HepG2 (cell line): ENCODE results near the gene COL25A1. TPM values are rescaled to one million over a fixed set of nuclear protein-coding genes. Genes with fewer than 3 reads are reported as not detected.

Experiments
- CENPX ChIP-seq: sonication (generic); formaldehyde crosslinking; IDR thresholded peaks from 2 replicates; pipeline ENCODE4 v1.9.0; 2021; ENCODE audit warnings: mild to moderate bottlenecking, missing genetic modification reagents, moderate library complexity
- FOXO1 ChIP-seq: sonication (generic); formaldehyde crosslinking; IDR thresholded peaks from 2 replicates; pipeline ENCODE4 v1.4.0; 2020; ENCODE audit warnings: missing genetic modification reagents
- HNRNPUL1 ChIP-seq: fragments of 200-400 bp; formaldehyde crosslinking; IDR thresholded peaks from 2 replicates; pipeline ENCODE4 v1.6.1; 2017; ENCODE audit warnings: low read depth, mild to moderate bottlenecking, low read length, moderate library complexity
- SMAD3 ChIP-seq: sonication (generic); formaldehyde crosslinking; IDR thresholded peaks from 2 replicates; pipeline ENCODE4 v1.4.0; 2020; ENCODE audit warnings: missing genetic modification reagents
- SNAPC4 ChIP-seq: sonication (generic); formaldehyde crosslinking; IDR thresholded peaks from 2 replicates; pipeline ENCODE4 v1.4.0; 2020; ENCODE audit warnings: mild to moderate bottlenecking, missing genetic modification reagents
- THAP11 ChIP-seq: IDR thresholded peaks from 2 replicates; pipeline ENCODE4 v1.6.1; 2016; ENCODE audit warnings: missing biosample characterization, missing genetic modification reagents
- ZBTB7B ChIP-seq: sonication (generic); formaldehyde crosslinking; IDR thresholded peaks from 2 replicates; pipeline ENCODE4 v1.4.0; 2020; ENCODE audit warnings: missing genetic modification reagents
- ZKSCAN1 ChIP-seq: fragments of 150-350 bp; IDR thresholded peaks from 2 replicates; pipeline ENCODE4 v1.6.1; 2014; ENCODE audit warnings: low read length
- ZNF3 ChIP-seq: IDR thresholded peaks from 2 replicates; pipeline ENCODE4 v1.7.0; 2017; ENCODE audit warnings: inconsistent platforms
- ZNF589 ChIP-seq: sonication (generic); formaldehyde crosslinking; conservative IDR thresholded peaks from 2 replicates; pipeline ENCODE4 v1.8.0; 2022; ENCODE audit warnings: mild to moderate bottlenecking, moderate library complexity, missing genetic modification reagents
- ZNF792 ChIP-seq: IDR thresholded peaks from 2 replicates; pipeline ENCODE4 v1.6.1; 2016
- polyA plus RNA-seq, 8 experiments: library from polyadenylated mRNA; depleted of rRNA in 3 of 8; stranded (reverse) in 7 of 8; unstranded in 1 of 8; fragments of >200 nt; fragmentation: Illumina TruSeq in 4 of 8; extraction: Trizol in 4 of 8; gene quantifications; 2 replicates each; pipeline versions ENCODE4 v1.2.1 to v1.2.3, GENCODE V29; 2011 to 2016; ENCODE audit warnings: low read depth in 4 of 8, missing spikeins in 1 of 8, mixed read lengths in 1 of 8; ENCODE audit not compliant: insufficient read depth in 1 of 8
- total RNA-seq, 5 experiments: library from RNA; depleted of rRNA; stranded (reverse); fragments of >200 nt; fragmentation: Illumina TruSeq; extraction: Trizol; gene quantifications; 2 replicates each; pipeline ENCODE4 v1.2.3, GENCODE V29; 2016; ENCODE audit warnings: low read depth in 1 of 5

Gene COL25A1
- total and polyA plus RNA-seq, 2 of the 13 experiments (the other 11 are each of a cell fraction or from before 2014, with no cell fraction given): not detected

- TF ChIP-seq SNAPC4 (CRISPR knock-in tag): no peak
- TF ChIP-seq ZKSCAN1: no peak
- TF ChIP-seq ZBTB7B (CRISPR knock-in tag): no peak
- TF ChIP-seq THAP11 (CRISPR knock-in tag): no peak
- no peak for TF ChIP-seq ZNF589 (CRISPR knock-in tag)
- no peak for TF ChIP-seq SMAD3 (CRISPR knock-in tag)
- TF ChIP-seq FOXO1 (CRISPR knock-in tag): no peak
- no peak for TF ChIP-seq ZNF792 (CRISPR knock-in tag)
- no peak for TF ChIP-seq CENPX
- TF ChIP-seq HNRNPUL1: no peak
- no peak for TF ChIP-seq ZNF3 (CRISPR knock-in tag)
Measured at GRCh38 chr4:108891896-108892590, 410.4 kb downstream of the COL25A1 start (continued).
